HCEC 1CT (cell line): ENCODE results near the gene PDZD2.
"Not testable (repeated sequence)": the region's sequence is repeated elsewhere in the genome, so short reads cannot be mapped to it uniquely, and the experiment has no call there.

ENCODE experiments used
- DNase-seq: peaks from one replicate; pipeline ENCODE4 v3.0.0-alpha.2; 2017

Gene PDZD2

DNA sequence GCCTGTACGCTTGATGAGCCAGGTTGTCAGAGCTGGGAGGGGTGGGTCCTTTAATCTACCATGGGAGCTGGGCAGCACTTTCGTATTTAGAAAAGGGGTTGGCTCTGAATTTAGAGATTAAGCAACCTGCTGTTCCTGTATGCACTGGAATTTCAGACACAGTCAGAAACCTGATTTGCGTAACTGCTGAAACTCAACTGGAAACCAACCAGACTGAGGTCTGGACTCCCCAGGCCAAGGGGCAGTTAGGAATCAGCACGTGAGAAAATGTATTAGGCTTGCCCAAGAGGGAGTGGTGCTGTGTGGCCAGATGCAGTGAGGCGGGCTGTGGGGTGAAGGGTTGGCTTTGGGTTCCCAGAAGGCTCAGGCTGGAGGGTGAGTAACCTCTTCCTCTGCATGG, 300.2 kb downstream of the PDZD2 start:
- no peak for DNase-seq

DNA sequence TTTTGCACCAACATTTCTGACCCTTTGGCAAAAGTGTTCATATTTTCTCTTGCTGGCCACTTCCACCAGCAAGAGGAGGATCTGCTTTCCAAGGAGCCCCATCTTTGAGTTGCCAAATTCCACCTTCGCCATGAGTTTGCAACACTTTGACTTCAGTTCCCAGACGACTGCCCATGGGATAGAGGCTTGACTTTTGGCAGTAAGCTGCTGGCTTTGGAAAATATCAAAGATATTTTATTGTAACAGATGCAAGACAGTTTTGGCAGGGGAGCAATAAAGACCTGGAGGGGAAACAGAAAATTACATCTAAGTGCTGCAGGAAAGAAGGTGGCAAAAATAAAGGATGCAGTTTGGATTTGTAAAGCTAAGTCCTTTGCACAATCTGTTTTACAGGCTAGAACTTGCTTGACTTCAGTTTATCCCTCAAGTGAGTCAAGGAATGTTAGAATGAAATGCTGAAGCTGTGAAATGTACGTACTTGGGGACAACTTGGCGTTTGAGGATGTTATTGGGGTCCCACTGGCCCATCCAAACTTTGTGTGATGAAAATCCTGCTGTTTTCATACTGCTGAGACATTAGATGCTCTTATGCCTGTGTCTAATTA, 302.3 kb downstream of the PDZD2 start:
- no peak for DNase-seq

DNA sequence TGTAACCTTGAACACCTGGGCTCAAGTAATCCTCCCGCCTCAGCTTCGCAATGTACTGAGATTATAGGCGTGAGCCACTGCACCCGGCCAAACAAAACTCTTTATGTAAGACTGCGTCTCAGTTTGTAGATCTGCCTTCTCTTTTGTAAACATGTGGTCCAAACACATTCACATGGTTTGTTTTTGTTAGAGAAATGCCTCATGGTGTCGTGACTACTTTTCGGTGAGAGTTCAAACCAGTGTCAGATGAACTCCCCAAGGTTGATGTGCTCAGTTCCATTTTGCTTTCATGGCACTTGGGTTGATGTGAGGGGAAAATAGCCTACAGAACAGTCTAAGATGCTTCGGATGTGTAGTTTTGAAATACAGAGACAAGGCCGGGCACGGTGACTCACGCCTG, 303.6 kb downstream of the PDZD2 start:
- no peak for DNase-seq

DNA sequence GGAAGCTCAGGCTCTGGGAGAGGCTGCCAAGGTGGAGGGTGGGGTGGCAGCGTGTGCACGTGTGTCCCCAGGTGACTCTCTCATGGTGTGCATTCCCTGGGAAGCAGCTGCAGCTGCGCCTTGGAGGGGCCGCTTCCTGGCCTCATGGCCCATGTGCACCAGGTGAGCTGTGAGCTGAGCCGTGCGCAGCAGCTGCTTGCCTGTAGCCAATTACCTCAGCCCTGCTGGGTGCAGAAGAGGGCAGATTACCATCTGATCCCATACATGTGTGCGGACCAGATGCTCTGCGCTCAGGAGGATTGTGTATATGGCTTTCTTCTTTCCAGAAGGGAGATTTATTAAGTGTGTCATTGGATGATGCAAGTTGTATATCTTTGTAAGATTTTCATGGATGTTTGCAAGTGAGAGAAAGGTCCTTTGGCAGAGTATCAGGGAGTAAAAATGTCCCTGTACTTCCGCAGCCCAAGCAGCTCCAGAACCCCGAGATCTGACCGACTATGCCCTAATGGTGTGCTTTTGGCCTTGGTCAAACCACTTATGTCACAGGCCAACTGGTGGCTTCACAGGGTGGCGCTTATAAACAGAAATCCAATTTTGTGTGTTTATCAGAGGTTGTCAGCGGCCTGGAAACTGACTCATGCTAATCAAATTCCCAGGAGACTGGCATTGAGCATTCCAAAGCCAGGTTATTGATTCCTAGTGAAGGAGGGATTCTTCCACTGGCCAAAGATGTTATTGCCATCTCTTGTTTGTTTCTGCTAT, 305.9 kb downstream of the PDZD2 start:
- no peak for DNase-seq

DNA sequence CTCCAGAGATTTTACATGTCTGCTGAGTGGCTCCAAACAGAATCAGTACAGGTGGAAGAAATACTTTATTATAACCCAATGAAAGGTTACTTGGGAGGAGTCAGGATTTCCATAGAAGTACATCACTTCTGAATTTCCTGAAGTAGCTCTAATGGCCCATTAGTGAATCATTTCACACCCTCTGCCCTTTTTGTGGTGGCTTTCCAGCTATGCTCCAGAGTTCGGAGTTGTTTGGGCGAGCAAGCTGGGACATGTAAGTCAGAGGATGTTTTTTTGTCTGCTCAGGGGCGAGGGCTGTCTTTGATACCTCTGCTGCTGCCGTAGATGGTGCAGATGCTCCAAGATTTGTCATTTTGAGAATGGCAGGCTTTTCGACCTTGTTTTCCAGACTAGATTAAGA, 309.1 kb downstream of the PDZD2 start:
- DNase-seq, result no peak

DNA sequence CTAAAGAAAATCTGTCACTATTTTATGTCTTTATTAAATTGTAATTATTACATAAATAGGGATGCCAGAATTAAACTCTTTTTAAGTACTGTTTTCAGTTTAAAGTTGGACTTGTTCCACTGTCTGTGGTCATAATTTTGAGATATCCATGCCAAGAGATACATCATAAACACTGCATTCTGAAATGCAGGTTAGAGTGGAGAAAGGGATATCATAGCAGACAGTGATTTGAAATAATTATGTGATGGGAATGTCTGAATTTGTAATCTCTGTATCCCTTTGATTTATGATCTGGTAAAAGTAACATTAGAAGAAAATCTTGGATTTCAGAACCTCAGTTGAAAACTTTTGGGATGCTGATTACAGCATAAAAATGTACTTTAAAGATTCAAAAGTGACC, 313.1 kb downstream of the PDZD2 start:
- DNase-seq, result no peak

DNA sequence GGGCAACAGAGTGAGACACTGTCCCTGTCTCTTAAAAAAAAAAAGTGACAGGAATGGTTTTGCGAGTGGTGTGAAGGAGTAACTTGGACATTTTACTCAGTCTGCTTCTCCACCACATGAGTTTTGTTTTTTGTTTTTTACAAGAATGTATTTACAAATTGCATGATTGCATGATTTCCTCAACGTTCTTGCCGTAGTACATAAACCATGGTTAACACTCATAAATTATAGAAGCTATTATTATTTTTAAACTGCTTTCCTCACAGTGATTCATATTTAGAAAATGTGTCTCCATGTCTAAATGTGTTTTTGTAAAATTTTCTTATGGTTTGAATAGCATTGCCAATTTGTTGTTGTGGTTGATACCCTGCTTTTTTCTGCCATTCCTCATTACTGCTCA, 315.2 kb downstream of the PDZD2 start:
- DNase-seq, result no peak

DNA sequence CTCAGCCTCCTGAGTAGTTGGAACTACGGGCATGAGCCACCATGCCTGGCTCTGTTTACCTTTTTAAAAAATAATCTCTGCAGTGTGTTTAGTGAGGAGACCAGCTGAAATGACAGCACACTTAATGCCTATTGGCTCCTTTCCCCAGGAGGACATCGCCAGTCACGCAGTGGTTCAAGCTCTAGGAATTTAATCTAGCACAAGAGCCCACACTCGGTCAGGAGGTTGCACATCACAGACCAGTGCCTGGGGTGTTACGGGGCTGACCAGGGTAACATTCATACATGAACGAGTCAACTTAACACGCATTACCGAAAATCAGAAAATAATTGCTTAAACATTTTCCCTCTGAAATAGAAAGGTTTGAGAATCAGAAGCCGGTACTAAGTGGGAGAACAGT, 318.2 kb downstream of the PDZD2 start:
- no peak for DNase-seq

DNA sequence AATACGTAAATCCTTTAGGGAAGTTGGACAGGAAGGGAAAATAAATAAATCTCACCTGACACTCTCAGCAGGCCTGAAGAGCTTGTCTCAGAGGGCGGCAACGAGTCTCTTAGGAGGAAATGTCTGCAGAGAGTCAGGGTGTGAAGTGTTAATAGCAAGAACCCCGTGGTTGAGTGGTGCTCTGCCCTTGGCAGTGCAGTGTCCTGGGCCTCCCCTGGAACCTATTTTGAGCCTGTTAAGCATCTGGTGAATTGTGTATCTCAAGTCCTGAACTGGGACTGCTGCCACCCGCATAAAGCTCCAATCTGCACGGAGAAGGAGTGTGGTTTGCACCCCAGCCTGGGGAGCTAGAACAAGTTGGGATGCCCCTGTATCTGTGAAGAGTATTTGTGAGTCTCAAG, 323.4 kb downstream of the PDZD2 start:
- no peak for DNase-seq

DNA sequence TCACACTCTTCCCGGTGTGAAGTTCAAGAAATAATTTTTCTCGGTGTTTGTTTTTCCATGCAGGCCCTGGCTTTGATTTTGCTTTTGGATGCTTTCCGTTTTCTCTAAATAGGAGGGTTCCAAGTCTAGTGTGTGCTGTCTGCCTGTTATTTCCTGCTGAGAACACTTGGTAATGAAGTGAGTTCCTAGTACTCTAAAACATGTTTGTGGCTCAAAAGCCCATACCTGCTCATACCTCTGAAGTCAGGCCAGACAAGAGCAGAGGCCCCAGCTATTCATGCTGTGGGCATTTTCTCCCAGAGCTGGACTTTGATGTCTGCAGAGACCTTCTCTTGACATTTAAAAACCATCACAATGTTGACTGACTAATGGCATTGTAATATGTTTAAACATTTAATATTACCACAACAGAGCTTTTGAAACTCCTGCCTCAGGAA, 324.0 kb downstream of the PDZD2 start:
- DNase-seq, result no peak

DNA sequence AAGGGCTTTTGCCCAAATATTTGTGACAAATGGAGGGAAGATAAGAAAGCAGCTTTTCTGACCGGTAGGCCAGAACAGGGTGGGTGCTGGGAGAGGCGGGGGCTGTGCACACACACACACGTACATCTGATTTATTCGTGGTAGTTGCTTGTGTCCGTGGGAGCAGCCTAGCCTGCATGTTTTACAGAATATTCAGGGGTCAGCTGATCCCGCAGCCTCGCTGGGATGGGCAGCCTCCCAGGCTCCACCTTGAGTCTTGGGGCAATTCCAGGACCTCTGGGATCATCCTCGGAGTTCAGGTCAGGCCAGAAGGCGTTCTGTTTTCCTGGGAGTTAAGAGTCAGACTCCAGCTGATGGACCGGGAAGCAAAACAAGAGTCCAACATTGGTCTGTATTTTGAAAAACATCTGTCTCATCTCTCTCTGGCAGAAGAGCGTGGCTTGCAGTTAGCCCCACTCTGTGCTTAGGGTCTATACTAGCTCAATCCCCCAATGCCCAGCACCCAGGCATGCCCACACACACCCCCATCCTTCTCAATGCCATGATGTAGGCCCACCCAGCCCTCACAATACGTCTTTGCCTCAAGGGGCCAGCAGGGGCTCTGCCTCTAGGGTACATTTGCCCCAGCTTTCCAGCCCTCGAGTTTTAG, 324.6 kb downstream of the PDZD2 start:
- no peak for DNase-seq

DNA sequence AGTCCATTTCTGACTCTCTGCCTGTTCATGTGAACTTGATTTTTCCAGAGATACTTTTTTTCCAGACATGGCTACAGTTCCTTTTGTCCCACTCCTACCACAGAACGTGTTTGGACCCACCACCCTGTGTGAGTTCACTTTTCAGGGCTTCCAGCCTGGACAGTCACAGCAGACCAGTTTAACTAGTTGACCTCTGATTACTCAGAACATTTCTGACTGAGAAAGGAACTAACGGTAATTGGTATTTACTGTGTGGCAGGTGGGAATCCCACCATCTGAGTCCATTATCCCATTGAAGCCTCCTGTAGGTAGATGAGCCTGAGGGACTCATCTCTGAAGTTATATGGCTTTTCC, 325.1 kb downstream of the PDZD2 start:
- no peak for DNase-seq

DNA sequence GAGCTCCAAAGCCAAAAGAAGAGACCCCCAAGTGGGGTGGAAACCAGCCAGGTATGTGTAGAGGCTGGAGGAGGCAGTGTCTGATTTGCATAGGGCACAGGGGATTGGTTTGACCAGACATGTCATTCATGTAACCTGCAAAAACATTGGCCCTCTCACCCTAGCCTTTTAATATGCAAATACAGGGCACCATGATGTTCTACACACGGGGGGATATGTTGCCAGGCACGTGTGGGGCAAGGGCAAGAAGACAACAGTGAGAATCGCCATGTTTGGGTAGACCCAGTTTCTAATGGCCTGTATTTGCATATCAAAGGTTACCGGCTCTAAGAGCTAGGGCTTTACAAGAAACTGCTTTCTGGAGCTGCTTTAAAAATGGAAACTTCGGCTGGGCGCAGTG, 326.3 kb downstream of the PDZD2 start:
- DNase-seq, result no peak

DNA sequence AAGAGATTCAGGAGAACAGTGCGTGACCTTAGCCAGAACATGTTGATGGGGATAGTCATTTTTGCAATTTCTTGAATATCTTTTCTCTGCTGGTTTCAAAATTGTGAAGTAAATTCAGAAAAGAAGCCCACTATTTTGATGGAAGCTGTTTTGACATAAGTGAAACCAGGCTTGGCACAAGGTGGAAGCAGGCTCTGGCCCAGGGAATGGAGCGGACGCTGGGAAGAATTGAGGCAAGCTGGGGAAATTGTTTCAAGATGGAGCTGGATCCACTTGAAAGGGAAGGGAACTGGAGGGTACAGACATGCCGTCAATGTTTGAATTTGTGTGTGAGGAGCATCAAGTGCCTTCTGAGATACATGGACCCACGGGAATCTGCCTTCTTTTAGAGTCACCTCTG, 328.0 kb downstream of the PDZD2 start:
- DNase-seq, result no peak

DNA sequence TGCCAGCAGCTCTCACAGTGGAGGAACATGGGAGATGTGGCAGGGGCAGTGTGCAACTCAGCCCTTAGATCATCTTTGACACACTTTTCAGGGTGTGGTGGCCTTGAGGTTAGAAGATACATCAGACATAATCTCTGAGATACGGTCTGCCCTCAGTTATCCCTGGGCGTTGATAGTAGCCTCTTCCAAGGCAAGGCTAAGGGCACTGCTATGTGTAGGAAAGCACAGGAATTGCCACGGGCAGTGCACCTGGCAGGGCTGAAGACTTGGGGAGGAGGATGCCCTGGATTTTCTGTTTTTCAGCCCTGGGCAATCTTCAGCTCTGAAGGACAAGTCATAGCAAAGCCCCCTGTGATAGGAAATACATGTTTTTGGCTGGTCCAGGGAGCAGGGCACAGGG, 328.5 kb downstream of the PDZD2 start:
- no peak for DNase-seq

DNA sequence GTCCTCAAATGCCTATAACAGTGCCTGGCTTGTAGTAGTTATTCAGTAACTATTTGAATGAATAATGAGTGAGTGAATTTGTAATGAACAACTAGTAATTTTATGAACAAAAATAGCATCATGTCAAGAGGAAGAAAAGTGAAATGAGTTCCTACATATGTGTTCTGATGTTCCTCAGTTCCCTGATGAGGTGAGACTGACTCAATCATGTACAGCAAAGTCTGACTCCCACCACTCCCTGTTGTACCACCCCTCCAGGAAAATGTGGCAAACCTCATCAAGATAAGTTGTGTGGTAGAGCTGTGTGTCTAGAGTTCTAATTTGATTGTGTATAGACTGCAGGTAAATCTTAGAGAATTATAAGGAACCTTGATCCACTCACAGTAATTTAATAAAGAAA, 333.6 kb downstream of the PDZD2 start:
- DNase-seq, result no peak

DNA sequence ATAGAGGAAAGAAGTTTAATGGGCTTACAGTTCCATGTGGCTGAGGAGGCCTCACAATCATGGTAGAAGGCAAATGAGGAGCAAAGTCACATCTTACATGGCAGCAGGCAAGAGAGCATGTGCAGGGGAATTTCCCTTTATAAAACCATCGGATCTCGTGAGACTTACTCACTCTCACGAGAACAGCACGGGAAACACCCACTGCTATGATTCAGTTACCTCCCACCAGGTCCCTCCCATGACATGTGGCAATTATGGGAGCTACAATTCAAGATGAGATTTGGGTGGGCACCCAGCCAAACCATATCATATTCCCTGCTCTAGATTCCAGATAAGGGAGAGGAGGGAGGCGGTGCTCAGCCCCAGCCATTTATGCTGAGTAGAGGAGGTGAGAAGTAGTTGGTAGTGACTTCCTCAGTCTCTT, 336.3 kb downstream of the PDZD2 start:
- not testable (repeated sequence) for DNase-seq

DNA sequence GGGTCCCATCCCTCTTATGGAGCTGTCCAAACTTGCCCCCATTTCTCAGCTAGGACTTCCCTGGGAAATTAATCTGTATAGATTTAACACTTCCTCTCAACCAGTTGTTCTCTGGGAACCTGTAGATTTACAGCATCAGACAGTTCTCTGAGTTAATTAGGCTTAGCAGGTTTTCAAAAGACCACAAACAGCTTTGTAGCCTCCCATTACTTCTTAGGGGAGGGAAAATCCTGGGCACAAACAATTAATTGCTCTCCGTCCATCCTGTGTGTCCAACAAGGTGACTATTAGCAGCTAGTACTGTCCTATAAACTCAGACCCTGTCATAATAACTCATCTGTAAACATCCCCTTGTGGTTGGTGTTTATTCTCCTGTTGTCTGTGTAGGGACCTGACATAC, 337.2 kb downstream of the PDZD2 start:
- no peak for DNase-seq

DNA sequence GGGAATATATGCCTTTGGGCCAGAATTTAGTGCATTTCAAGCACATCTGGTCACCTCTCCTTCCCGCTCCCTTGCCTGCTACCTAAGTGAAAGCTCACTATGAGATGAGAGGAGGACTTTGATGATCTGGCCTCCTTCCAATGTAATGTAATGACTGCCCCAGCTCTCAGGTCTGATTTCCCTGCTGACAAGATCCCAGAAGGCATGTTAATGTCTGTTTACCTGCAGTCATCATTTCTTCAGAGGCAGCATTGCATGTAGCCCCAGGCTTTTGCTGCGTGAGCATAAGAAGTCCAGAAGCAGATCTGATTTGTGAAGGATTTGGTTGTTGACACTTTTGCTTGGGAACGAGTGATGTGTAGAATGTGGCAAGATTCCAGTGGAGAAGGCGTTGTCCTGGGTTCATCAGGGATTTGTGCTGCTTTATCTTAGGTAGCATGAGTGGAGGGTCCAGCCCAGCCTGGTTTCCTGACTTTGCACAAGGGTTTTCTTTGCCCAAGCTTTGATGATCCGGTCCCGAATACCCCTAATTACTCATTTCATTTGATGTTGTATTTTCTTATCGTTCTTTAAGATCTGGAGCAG, 342.5 kb downstream of the PDZD2 start:
- no peak for DNase-seq

DNA sequence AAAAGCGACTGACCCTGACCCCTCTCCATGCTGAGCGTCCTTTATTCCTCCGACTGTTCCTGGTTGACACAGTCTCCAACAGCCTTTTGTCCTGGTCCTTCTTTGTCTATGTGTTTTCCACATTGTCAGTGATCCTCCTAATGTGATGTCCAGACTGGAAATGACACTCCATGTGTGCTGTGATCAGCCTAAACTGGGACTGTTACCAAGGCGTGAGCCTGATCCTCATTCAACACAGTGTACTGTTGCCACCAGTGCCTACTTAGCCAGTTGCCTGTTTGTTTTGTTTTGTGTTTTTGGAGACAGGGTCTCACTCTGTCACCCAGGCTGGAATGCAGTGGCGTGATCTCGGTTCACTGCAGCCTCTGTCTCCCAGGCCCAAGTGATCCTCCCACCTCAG, 343.1 kb downstream of the PDZD2 start:
- no peak for DNase-seq

DNA sequence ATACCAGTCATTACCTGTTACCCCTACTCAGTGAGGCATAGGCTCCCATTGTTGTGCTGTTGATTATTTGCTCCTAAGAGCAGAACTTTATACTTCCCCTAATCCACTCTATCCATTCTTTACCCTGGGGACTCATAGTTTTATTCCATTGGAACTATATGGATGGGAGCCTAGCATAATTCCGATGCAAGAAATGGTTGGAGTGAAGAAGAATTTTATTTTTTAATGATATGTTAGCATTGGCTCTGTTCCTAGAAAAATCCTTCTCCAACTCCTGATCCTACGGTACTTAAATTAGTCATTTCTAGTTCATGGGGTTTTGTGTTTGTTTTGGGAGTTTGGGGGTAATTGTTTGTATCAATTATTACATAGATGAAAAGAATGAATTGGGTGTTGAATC, 343.7 kb downstream of the PDZD2 start:
- DNase-seq, result no peak

DNA sequence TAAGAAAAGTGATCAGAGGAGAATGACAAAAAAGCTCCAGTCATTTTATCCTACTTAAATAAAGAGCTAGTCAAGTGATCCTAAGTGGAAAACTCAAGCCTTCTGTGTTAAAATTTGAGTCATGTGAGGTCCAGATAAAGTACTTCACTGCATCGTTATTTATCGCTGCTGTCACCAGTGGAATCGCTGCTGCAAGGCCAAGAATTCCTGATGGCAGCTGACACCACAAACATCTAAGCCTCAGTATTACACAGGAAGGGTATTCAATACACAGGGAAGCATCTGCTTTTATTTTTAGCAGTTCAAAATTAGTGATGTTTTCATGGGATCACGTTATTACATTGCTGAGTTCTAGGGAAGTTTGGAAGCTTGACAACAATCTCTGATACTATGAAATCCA, 344.9 kb downstream of the PDZD2 start:
- DNase-seq, result no peak

DNA sequence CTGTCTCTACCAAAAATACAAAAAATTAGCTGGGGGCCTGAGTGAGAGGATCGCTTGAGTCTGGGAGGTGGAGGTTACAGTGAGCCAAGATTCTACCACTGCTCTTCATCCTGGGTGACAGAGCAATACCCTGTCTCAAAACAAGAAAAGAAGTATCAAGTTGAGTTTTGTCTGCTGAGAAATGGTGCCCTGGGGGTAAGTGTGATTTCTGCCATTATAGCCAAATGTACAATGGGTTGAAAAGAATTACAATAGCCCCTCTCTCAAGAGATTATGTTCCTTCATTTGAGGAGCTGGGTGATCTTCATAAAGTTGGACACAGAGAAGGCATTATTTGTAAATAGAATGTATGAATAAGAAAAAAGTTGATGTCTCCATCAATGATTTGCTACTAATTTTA, 345.8 kb downstream of the PDZD2 start:
- DNase-seq, result no peak

DNA sequence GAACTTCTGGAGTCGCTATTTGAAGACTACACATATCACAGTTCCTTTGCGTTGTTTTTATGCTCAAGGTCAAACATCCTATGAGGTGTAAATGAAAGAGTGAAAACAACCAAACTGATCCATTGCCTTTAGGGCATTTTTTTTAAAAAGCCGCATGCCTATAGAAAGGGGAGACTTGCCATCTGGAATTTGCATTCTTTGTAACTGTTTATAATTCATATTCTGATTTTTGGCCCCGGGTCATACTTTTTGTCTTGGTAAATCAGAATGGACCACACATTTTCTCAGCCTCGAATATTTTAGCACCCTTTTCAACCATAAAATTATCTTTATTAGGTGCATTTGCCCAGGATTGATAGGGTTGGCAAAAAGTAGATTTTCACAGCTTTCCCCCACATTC, 347.2 kb downstream of the PDZD2 start:
- no peak for DNase-seq
